Stromal cell of bone marrow (primary cell): ENCODE data around the gene ZNF527.
"Not testable (repeated sequence)": the region's sequence is repeated elsewhere in the genome, so short reads cannot be mapped to it uniquely, and the experiment has no call there.

Experiments used
- DNase-seq: peaks from one replicate; pipeline ENCODE4 v3.0.0-alpha.2; 2012; ENCODE audit warnings: low read depth

Gene ZNF527

DNA sequence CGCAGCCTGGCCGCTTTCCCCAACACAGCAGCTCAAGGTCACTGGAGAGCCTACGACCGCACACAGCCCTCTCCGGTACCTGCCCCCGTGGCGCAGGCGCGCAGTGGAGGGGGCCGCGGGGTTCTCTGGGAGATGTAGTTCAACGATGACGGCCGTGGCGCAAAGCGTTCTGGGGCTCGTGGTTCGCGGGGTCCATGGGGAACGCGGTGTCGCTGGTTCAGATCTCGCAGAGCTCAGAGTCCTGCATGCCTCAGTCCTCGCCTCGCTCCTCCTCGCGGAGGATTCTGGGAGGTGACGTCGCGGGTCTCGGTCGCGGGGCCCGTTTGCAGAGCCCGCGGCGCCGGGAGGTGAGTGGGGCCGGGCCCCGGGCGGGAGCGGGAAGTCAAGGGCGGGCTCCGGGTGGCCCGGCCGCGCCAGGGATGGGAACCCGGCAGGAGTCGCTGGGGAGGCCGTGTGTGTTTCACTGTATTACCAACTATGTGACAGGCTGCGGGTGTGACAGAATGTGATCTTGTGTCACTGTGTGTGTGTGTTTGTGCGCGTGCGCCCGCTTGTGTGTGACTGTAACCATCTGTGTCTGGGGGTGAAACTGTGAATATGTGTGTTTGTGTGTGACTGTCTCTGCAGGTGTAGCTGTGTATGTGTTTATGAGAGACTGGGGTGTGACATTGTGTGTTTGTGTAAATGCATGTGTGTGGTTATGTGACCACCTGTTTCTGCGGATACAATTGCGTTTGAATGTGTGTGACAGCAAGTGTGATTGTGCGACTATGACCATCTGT is at the start of gene ZNF527:
TSS of gene ZNF527 (plus strand) at position 220 of the 782 bp plus-strand sequence. CDS start 3,100 bp downstream, outside the sequence.
- DNase-seq: peak; percentile 95

DNA sequence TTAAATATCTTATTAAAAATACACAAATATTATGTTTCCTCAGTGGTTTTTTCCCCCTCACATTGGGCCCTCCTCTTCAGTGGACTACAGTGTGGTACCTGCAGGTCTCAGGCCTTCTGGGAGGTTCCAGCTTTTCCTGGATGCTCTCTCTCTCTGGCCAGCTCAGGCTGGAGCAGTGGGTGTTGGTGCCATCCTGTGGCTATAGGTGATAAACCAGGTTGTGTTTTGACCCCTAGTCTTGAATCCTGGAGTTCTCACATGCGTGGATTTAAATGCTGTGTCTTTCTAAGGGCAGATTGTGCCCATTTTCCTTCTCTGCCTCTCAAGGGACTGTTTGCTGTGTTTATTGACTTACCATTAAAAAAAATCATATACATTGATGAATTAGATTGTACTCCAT is 41.2 kb upstream of the ZNF527 start:
- no peak for DNase-seq

DNA sequence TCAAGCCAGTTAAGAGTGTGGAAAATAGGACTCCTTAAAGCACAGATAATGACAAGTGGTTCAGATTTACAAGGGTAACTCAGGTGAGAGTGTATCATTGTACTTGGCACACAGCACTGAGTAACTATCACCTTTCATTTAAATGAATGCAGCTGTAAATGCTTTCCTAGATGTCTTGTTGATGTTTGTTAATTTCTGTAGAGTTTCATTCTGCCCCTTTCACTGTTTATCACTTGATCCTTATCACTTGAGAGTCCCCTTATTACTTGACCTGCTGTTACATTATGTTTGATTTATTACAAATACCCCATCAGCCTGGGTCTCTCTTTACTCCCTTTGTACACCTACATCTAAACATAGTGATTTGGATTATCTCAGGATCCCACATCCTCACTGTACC is 38.1 kb upstream of the ZNF527 start:
- DNase-seq: no peak

DNA sequence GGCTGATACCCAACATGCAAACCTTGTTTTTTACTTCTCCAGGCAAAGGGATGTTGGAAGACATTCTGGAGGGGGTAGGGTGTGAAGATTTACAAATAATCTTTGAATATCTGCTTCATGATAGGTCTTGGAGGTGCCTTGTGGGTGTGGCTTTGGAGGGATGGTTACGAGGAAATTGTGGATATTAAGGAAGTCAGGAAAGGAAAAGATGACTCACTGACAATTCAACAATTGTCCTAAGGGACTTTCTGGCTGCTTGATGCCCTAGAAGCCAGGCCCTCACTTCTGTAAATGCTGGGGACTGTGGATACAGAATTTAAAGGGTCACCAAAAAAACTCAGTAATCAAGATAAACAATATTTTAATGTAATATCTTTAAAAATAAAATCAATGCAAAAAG is 37.4 kb upstream of the ZNF527 start:
- peak; percentile 40 for DNase-seq

DNA sequence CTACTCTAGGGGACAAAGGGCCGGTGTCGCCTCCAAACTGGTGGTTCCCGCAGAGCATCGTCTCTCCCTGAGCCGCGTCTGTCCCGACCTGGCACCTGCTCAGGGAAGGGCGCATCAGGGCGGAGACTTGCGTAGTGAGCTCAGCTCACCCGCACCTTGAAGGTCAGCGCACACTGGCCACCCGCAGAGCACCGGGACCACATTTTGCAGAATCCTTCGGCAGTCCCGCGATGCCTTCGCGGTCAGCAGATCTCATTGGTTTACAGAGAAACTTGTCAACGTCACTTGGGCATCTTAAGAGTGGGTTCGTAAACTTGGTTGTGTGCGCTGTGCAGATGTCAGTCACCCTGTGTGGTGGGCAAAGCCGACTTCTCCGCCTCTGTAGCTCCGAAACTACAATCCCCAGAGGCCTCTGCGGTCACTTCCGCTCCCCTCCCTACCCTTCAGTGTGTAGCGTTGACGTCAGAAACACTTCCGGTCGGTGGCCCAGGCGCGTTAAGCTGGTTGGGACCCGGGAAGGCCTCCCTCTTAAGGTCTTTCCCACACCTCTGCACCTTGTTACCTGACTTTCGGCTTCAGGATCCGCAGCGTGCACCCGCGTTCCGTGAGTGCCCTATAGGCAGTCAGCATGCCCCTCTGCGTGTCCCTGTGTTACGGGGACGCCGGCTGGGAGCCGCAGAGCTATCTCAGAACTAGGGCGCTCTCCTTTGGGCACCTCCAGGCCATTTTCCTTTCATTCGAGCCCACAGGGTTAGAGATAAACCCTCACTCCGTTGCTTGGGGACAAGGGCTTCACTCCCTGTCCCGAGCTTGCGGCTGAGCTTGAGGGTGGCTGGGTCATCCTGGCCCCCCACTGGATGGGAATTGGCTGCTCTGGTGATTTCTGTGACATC is 36.5 kb upstream of the ZNF527 start:
- peak; percentile 85 for DNase-seq

DNA sequence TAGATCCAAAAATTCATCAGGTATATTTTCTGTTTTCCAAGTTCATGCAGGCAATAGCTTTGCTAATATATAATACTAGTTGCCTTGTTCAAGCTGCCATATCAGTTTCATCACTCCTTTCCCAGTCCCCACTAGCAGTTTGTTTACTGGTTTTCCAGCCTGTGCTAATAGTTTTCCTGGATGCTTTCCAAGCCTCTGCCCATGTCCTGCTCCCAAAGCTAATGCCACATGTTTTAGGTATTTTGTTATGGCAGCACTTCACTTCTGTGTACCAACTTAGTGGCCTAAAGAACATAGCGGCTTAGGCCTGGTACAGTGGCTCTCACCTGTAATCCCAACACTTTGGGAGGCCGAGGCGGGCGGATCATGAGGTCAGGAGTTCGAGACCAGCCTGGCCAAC is 28.1 kb upstream of the ZNF527 start:
- DNase-seq: no peak

DNA sequence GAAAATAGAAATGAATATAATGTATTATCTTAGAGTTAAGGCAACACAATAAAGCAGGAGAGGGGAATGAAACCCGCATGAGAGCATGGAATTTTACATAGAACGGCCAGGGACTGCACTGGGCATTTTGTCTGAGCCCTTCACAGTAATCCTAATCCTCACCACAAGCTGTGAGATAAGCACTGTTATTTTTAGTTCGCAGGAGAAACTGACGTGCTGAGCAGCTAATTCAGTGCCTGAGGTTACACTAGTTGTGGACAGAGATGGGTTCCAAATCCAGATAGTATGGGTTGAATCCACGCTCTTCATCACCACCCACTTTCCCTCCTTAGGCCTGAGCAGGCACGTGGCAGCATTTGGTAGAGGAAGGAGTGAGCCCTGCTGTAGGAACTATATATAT is 24.8 kb upstream of the ZNF527 start:
- no peak for DNase-seq

DNA sequence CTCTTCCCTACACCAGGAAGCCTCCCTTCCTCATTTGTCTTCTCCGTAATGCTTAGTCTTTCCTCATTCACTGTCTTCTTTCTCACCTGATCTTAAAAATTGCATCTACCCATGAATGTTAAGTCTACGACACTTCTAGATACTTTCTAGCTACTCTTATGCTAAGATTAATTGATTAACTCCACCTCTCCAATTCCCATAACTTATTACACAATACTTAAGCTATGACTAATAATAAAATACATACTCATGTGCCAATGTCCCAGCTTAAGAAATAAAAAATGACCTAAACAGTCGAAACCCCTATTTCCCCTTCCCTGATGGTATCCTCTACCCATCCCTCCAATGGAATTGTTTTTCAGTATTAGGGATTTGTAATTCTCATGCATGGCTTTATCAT is 22.8 kb upstream of the ZNF527 start:
- no peak for DNase-seq

DNA sequence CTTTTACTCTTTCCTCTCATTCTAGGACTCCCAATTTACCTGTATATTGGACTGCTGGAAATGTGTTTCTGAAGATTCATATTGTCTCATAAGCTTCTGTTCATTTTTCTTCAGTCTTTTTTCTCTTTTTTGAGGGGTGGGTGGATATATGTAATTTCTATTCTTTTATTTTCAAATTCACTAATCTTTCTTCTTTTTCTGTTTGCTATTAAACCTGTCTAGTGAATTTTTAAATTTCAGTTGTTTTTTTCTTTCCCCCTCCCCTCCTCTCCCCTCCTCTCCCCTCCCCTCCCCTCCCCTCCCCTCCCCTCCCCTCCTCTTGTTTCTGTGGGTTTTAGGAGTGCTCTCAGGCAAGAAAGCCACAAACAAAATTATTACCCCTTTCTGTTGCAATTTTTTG is 16.9 kb upstream of the ZNF527 start:
- no peak for DNase-seq

DNA sequence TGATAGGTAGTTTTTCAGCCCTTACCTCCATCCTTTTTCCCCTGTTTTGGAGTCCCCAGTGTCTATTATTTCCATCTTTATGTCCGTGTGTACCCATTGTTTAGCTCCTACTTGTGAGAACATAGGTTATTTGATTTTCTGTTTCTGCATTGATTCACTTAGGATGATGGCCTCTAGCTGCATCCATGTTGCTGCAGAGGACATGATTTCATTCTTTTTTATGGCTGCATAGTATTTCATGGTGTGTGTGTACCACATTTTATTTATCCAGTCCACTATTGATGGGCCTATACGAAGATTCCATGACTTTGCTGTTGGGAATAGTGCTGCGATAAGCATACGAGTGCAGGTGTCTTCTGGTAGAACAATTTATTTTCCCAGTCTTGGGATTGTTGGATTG is 15.0 kb upstream of the ZNF527 start:
- no peak for DNase-seq

DNA sequence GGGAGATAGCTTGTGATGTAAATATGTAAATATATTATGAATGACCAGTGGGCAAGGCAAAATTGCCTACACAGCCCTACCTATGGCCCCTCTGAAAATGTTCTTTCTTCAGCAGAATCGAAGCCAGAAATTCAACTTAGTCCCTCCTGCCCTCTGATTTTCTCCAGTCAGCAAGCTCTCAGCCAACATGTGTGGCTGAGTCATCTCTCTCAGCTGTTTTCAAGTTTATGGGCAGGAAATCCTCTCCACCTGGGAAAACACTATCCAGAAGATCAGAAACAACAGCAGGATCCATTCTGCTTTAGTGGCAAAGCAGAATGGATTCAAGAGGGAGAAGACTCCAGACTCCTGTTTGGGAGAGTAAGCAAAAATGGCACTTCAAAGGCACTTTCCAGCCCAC is 8.9 kb upstream of the ZNF527 start:
- DNase-seq: peak; percentile 3

DNA sequence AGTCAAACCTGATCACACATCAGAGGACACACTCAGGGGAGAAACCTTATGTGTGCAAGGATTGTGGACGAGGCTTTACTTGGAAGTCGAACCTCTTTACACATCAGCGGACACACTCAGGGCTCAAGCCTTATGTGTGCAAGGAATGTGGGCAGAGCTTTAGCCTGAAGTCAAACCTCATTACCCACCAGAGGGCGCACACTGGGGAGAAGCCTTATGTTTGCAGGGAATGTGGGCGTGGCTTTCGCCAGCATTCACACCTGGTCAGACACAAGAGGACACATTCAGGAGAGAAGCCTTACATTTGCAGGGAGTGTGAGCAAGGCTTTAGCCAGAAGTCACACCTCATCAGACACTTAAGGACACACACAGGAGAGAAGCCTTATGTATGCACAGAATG is 8.2 kb upstream of the ZNF527 start:
- DNase-seq: no peak

DNA sequence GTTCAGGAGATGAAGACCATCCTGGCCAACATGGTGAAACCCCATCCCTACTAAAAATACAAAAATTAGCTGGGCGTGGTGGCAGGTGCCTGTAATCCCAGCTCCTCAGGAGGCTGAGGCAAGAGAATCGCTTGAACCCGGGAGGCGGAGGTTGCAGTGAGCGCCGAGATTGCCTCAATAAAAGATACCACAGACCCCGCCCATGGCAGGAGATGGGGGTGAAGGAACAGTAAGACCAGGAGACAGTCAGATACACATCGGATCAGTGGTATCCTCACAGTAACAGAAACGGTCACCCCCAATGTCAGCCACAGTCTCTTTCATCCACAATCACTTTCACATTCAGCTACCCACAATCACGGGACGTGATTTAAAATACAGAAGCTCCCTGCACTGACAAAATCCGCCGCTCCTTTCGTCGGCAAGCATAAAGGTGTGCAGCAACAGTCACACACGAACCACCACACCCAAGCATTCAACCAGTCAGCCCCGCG is 466 bp upstream of the ZNF527 start:
- not testable (repeated sequence) for DNase-seq

DNA sequence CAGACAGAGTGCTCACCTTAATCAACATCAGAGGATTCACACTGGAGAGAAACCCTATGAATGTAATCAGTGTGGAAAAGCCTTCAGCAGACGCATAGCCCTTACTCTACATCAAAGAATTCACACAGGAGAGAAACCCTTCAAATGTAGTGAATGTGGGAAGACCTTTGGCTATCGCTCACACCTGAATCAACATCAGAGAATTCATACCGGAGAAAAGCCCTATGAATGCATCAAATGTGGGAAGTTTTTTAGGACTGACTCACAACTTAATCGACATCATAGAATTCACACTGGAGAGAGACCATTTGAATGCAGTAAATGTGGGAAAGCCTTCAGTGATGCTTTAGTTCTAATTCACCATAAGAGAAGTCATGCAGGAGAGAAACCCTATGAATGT is 18.3 kb downstream of the ZNF527 start:
- DNase-seq: no peak

DNA sequence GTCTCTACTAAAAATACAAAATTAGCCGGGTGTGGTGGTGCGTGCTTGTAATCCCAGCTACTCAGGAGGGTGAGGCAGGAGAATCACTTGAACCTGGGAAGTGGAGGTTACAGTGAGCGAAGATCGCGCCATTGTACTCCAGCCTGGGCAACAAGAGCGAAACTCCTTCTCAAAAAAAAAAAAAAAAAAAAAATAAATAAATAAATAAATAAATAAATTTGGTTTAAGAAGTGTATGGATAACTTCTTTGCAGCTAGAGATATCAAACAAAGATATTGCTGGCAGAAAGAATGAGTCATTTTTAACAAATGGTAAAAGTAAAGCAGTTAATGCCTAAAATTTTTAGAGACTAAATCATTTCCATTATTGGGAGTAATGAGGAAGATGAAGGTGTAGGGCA is 20.5 kb downstream of the ZNF527 start:
- DNase-seq: not testable (repeated sequence)

DNA sequence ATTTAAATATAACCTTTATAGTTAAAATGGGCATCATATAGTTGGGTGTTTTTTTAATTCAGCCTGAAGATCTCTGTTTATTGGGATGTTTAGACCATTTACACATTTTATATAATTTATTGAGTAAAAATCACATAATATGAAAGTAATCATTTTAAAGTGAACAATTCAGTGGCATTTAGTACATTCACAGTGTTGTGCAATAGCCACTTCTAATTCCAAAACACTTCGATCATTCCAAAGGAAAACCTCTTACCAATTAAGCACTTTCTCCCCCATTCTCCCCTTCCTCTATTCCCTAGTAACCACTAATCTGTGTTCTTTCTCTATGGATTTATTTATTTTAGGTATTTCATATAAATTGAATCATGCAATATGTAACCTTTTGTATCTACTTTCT is 30.2 kb downstream of the ZNF527 start:
- no peak for DNase-seq

DNA sequence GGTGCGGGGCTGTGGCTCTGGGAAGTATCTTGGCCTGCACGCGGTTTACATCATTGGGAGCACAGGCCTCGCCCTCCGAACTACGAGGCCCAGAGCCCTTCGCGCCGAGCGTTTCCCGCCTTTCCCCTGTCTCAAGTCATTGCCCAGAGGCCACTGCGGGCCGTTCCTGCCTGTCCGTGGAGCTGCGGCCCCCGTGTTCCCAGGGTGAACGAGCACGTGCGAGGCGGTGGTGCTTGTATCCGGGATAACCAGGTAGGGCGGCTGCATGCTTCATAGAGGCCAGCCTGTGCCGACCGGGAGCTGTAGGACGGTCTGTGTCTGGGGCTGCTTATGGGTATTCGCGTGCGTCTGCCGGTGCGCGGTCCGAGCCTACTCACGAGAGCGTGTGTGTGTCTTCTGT is 32.5 kb downstream of the ZNF527 start:
- DNase-seq: no peak

DNA sequence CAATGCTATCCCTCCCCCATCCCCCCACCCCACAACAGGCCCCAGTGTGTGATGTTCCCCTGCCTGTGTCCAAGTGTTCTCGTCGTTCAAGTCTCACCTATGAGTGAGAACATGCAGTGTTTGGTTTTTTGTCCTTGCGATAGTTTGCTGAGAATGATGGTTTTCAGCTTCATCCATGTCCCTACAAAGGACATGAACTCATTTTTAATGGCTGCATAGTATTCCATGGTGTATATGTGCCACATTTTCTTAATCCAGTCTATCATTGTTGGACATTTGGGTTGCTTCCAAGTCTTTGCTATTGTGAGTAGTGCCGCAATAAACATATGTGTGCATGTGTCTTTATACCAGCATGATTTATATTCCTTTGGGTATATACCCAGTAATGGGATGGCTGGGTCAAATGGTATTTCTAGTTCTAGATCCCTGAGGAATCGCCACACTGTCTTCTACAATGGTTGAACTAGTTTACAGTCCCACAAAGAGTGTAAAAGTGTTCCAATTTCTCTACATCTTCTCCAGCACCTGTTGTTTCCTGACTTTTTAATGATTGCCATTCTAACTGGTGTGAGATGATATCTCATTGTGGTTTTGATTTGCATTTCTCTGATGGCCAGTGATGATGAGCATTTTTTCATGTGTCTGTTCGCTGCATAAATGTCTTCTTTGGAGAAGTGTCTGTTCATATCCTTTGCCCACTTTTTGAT is 35.4 kb downstream of the ZNF527 start:
- DNase-seq: not testable (repeated sequence)

DNA sequence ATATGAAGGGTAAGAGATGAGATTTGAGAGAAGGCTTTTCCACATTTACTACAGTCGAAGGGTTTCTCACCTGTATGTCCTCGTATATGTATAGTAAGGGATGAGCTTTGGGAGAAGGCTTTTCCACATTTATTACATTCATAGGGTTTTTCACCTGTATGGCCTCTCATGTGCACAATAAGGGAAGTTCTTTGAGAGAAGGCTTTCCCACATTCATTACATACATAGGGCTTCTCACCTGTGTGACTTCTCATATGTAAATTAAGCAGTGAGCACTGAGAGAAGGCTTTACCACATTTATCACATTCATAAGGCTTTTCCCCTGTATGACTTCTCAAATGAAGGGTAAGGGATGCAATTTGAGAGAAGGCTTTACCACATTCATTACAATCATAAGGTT is 41.8 kb downstream of the ZNF527 start:
- no peak for DNase-seq

DNA sequence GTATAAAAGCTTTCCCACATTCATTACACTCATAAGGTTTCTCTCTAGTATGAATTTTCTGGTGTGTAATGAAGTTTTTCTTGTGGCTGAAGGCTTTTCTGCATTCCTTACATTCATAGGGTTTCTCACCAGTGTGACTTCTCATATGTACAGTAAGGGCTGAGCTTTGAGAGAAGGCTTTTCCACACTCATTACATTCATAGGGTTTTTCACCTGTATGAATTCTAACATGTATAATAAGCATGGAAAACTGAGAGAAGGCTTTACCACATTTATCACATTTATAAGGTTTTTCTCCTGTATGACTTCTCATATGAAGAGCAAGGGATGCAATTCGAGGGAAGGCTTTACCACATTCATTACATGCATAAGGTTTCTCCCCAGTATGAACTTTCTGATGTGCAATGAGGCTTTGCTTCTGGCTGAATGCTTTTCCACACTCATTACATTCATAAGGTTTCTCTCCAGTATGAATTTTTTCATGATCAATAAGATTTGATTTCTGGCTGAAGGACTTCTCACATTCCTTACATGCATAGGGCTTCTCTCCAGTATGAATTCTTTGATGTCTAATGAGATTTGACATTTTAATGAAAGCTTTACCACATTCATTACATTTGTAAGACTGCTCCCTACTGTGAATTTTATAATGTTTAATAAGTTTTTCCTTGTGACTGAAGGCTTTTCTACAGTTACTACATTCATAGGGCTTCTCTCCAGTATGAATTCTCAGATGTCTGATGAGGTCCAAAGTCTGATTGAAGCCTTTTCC is 42.6 kb downstream of the ZNF527 start:
- DNase-seq: no peak
